Mucosa of descending colon (tissue), 3 donors: ENCODE data around the gene CEACAM18. TPM values are rescaled to one million over a fixed set of nuclear protein-coding genes. Genes with fewer than 3 reads are reported as not detected.
A peak's percentile ranks its signal among the peaks of the same experiment; 100 is the strongest.

ENCODE experiments used
- ATAC-seq: fragments of 200-7000 bp; cut with Tn5 transposase; one replicate; pipeline ENCODE4 v1.9.1; 2020; ENCODE audit warnings: mild to moderate bottlenecking, moderate library complexity
- DNase-seq, 3 donors: peaks; one replicate each; pipeline ENCODE4 v3.0.0-alpha.2; 2020
- H3K36me3 ChIP-seq: fragments of 200-600 bp; one replicate; pipeline ENCODE4 v1.8.0; 2021; ENCODE audit warnings: low read depth, mild to moderate bottlenecking
- H3K4me1 ChIP-seq: fragments of 200-600 bp; one replicate; pipeline ENCODE4 v1.8.0; 2021; ENCODE audit warnings: low read depth, mild to moderate bottlenecking
- H3K4me3 ChIP-seq: fragments of 200-600 bp; one replicate; pipeline ENCODE4 v1.8.0; 2021; ENCODE audit warnings: mild to moderate bottlenecking
- H3K9me3 ChIP-seq: fragments of 200-600 bp; one replicate; pipeline ENCODE4 v1.8.0; 2021; ENCODE audit warnings: mild to moderate bottlenecking
- CTCF ChIP-seq: fragments of 200-600 bp; IDR thresholded peaks from one replicate; pipeline ENCODE4 v1.8.0; 2022; ENCODE audit warnings: antibody characterized with exemption, mild to moderate bottlenecking
- intact Hi-C, 2 donors: fragments of 100-400 bp; cut with DNase I in 1 of 2; cut with micrococcal nuclease in 1 of 2; formaldehyde crosslinking; loops; one replicate each; pipeline versions ENCODE4 v1.11.0 to v1.11.1; 2022; cut with DNase I, micrococcal nuclease
- total RNA-seq, 3 donors: library from RNA; stranded (reverse); fragmentation: NEBNext Ultra II Directional in 2 of 3; extraction: Animal tissue kit (Norgen Biotek cat#: 25700) in 2 of 3; gene quantifications; one replicate each; pipeline versions ENCODE4 v1.2.1 to v1.2.4, GENCODE V29; 2021 to 2023
- donor health status: DM: no; HTN: no; CAD: no; lungs with moderate emphysema.
- donor health status: DM: no; HTN: no; CAD: no.
- donor health status: DM: no; HTN: yes; CAD: no.

CEACAM18 gene
- total RNA-seq, 3 donors from 2014 or later: 0.58 TPM; not detected in 2

GRCh38 chr19:51514866-51515481 is 36.6 kb downstream of the CEACAM18 start:
- H3K4me3 ChIP-seq: no peak overlapping the region
- intact Hi-C loops: no loop called here
- DNase-seq (peak in 1 of 3 donors; percentile 9), ATAC-seq (peak; percentile 64)
- TF ChIP-seq CTCF: peak; percentile 41
- no peaks in the 10 kb centered on the region for H3K4me1 ChIP-seq
- no peaks in the 10 kb centered on the region for H3K9me3 ChIP-seq
- no peaks in the 10 kb centered on the region for H3K36me3 ChIP-seq

- intact Hi-C loops: no loop called here
- ATAC-seq (no peak), DNase-seq (no peak)
- H3K4me1 ChIP-seq: no peaks in the 10 kb centered on the region
- no peaks in the 10 kb centered on the region for H3K9me3 ChIP-seq
- H3K36me3 ChIP-seq: no peaks in the 10 kb centered on the region
- no peak for TF ChIP-seq CTCF
- H3K4me3 ChIP-seq: no peak overlapping the region
Measured at GRCh38 chr19:51520728-51521127, 42.4 kb downstream of the CEACAM18 start.

- DNase-seq (no peak), ATAC-seq (no peak)
- Histone ChIP-seq H3K36me3 (no peaks in the 10 kb centered on the region), H3K9me3 (no peaks in the 10 kb centered on the region), H3K4me1 (no peaks in the 10 kb centered on the region), H3K4me3 (no peak overlapping the region)
- intact Hi-C loops: no loop called here
- TF ChIP-seq CTCF: no peak
Measured at GRCh38 chr19:51521357-51521756, 43.0 kb downstream of the CEACAM18 start.

GRCh38 chr19:51521781-51522180 is 43.4 kb downstream of the CEACAM18 start:
- Histone ChIP-seq H3K9me3 (no peaks in the 10 kb centered on the region), H3K36me3 (no peaks in the 10 kb centered on the region), H3K4me1 (no peaks in the 10 kb centered on the region), H3K4me3 (no peak overlapping the region)
- no peak for DNase-seq
- no peak for ATAC-seq
- TF ChIP-seq CTCF: no peak
- intact Hi-C loops: no loop called here

- DNase-seq (no peak), ATAC-seq (no peak)
- no peak for TF ChIP-seq CTCF
- no peak overlapping the region for H3K4me3 ChIP-seq
- no peaks in the 10 kb centered on the region for H3K36me3 ChIP-seq
- no peaks in the 10 kb centered on the region for H3K4me1 ChIP-seq
- intact Hi-C loops: no loop called here
- no peaks in the 10 kb centered on the region for H3K9me3 ChIP-seq
Measured at GRCh38 chr19:51524666-51525264, 46.4 kb downstream of the CEACAM18 start.
